GM11168 (cell line): ENCODE measurements around the gene TSPEAR.
"Not testable (repeated sequence)": the region's sequence is repeated elsewhere in the genome, so short reads cannot be mapped to it uniquely, and the experiment has no call there.

Experiments used
- in situ Hi-C: fragments of 300-500 bp; cut with MboI; formaldehyde crosslinking; loops from one replicate; pipeline ENCODE4 v1.12.0; 2022; ENCODE audit warnings: low sequenced_read_pairs; ENCODE audit not compliant: unreplicated experiment

Gene TSPEAR

GRCh38 chr21:44704636-44705001 lies 6.8 kb downstream of the TSPEAR start:
- in situ Hi-C loops: no loop called here

- in situ Hi-C loops: no loop called here
Observed at GRCh38 chr21:44703731-44704635, 7.4 kb downstream of the TSPEAR start.

- in situ Hi-C loops: no loop called here
Observed at GRCh38 chr21:44702973-44703730, 8.2 kb downstream of the TSPEAR start.

- in situ Hi-C loops: no loop called here
Observed at GRCh38 chr21:44702111-44702972, 9.0 kb downstream of the TSPEAR start.

- in situ Hi-C loops: no loop called here
Observed at GRCh38 chr21:44701541-44701940, 9.8 kb downstream of the TSPEAR start.

GRCh38 chr21:44701023-44701400 lies 10.4 kb downstream of the TSPEAR start:
- in situ Hi-C loops: no loop called here

- in situ Hi-C loops: no loop called here
Observed at GRCh38 chr21:44700101-44701022, 11.0 kb downstream of the TSPEAR start.

GRCh38 chr21:44699502-44700001 lies 11.8 kb downstream of the TSPEAR start:
- in situ Hi-C loops: no loop called here

- in situ Hi-C loops: no loop called here
Observed at GRCh38 chr21:44697811-44698734, 13.3 kb downstream of the TSPEAR start.

GRCh38 chr21:44697172-44697810 lies 14.1 kb downstream of the TSPEAR start, which contains the start of gene KRTAP10-12:
Gene KRTAP10-12 (plus strand): TSS chr21:44697172. CDS start chr21:44697202, 30 bp downstream.
- in situ Hi-C loops: not testable (repeated sequence)

- in situ Hi-C loops: no loop called here
Observed at GRCh38 chr21:44696572-44696971, 14.8 kb downstream of the TSPEAR start.

GRCh38 chr21:44695641-44696040 lies 15.7 kb downstream of the TSPEAR start:
- in situ Hi-C loops: no loop called here

- in situ Hi-C loops: no loop called here
Observed at GRCh38 chr21:44695184-44695583, 16.2 kb downstream of the TSPEAR start.

GRCh38 chr21:44694776-44695175 lies 16.6 kb downstream of the TSPEAR start:
- in situ Hi-C loops: no loop called here

GRCh38 chr21:44692798-44693512 lies 18.4 kb downstream of the TSPEAR start:
- in situ Hi-C loops: no loop called here

GRCh38 chr21:44691686-44692085 lies 19.7 kb downstream of the TSPEAR start:
- in situ Hi-C loops: no loop called here

GRCh38 chr21:44689740-44690139 lies 21.6 kb downstream of the TSPEAR start:
- in situ Hi-C loops: not testable (repeated sequence)
